T-cell (primary cell): Measurements from ENCODE around the gene NRXN2. TPM values are rescaled to one million over a fixed set of nuclear protein-coding genes. Genes with fewer than 3 reads are reported as not detected.

ENCODE experiments used
- ATAC-seq, 4 experiments: fragments of 200-7000 bp in 3 of 4; fragments of 150-1000 bp in 1 of 4; cut with Tn5 transposase; replicated peaks in 1 of 4; 1 replicate in 3 of 4; 2 replicates in 1 of 4; pipeline ENCODE4 v1.10.0; 2021; ENCODE audit warnings: moderate library complexity in 3 of 4, mild to moderate bottlenecking in 2 of 4, moderate number of reproducible peaks in 1 of 4
- CTCF ChIA-PET, 2 donors: fragments of 300-600 bp; sonication (Branson Sonifier 250); formaldehyde crosslinking; loops; one replicate each; lab custom pipeline; 2022; ENCODE audit warnings: antibody characterized with exemption in 2 of 2; lab: Charles Lee
- POLR2A ChIA-PET, 2 donors: fragments of 300-600 bp; sonication (Branson Sonifier 250); formaldehyde crosslinking; loops; one replicate each; lab custom pipeline; 2022; ENCODE audit warnings: antibody characterized with exemption in 2 of 2; lab: Charles Lee
- DNase-seq, 35 experiments: peaks; one replicate each; pipeline versions ENCODE4 v3.0.0 to v3.0.0-alpha.2; 2013 to 2023
- H3K27ac ChIP-seq: one replicate; pipeline ENCODE4 v1.5.1; 2013; ENCODE audit warnings: low read length
- H3K27me3 ChIP-seq, 2 experiments: replicated peaks in 1 of 2; 1 replicate in 1 of 2; 2 replicates in 1 of 2; pipeline versions ENCODE4 v1.6.1 to v1.7.0; 2013; ENCODE audit warnings: low read length in 1 of 2, mixed read lengths in 1 of 2; ENCODE audit not compliant: control insufficient read depth in 2 of 2, insufficient read depth in 2 of 2; ENCODE audit errors: extremely low read depth in 1 of 2
- H3K36me3 ChIP-seq, 2 donors: 1 replicate in 1 of 2; 2 replicates in 1 of 2; pipeline versions ENCODE4 v1.6.1 to v1.7.0; 2013; ENCODE audit warnings: low read length in 1 of 2; ENCODE audit not compliant: control insufficient read depth in 2 of 2, insufficient read depth in 1 of 2; ENCODE audit errors: extremely low read depth in 1 of 2
- H3K4me1 ChIP-seq, 2 experiments: 1 replicate in 1 of 2; 2 replicates in 1 of 2; pipeline versions ENCODE4 v1.6.1 to v1.7.0; 2013; ENCODE audit warnings: low read length in 2 of 2, mixed read lengths in 1 of 2; ENCODE audit not compliant: insufficient read depth in 2 of 2, control insufficient read depth in 1 of 2; ENCODE audit errors: extremely low read depth in 1 of 2
- H3K4me3 ChIP-seq, 2 donors: 1 replicate in 1 of 2; 2 replicates in 1 of 2; pipeline versions ENCODE4 v1.5.1 to v1.7.0; 2013; ENCODE audit warnings: mild to moderate bottlenecking in 2 of 2, low read length in 1 of 2, moderate library complexity in 1 of 2; ENCODE audit not compliant: control insufficient read depth in 1 of 2; ENCODE audit errors: extremely low read depth in 1 of 2
- H3K9me3 ChIP-seq: 2 replicates; pipeline ENCODE4 v1.7.0; 2013
- H3K27ac Mint-ChIP-seq, 2 donors: one replicate each; pipeline ENCODE4 v1.8.0; 2020 to 2021; ENCODE audit warnings: mild to moderate bottlenecking in 2 of 2, mixed read lengths in 2 of 2
- H3K27me3 Mint-ChIP-seq, 2 donors: one replicate each; pipeline ENCODE4 v1.8.0; 2021 to 2022; ENCODE audit warnings: mixed read lengths in 2 of 2
- H3K36me3 Mint-ChIP-seq: one replicate; pipeline ENCODE4 v1.8.0; 2021; ENCODE audit warnings: mixed read lengths
- H3K4me1 Mint-ChIP-seq, 3 donors: one replicate each; pipeline ENCODE4 v1.8.0; 2020 to 2022; ENCODE audit warnings: mixed read lengths in 3 of 3, mild to moderate bottlenecking in 1 of 3
- H3K4me3 Mint-ChIP-seq, 3 donors: one replicate each; pipeline ENCODE4 v1.8.0; 2020 to 2022; ENCODE audit warnings: mild to moderate bottlenecking in 3 of 3, mixed read lengths in 3 of 3, moderate library complexity in 3 of 3
- H3K9me3 Mint-ChIP-seq, 3 donors: one replicate each; pipeline ENCODE4 v1.8.0; 2020 to 2022; ENCODE audit warnings: mixed read lengths in 3 of 3
- WGBS: methylation state at CpG from one replicate; pipeline ENCODE4 v1.1.5; 2013; ENCODE audit warnings: missing lambda C conversion rate; ENCODE audit not compliant: insufficient coverage; 5-methylcytosine and 5-hydroxymethylcytosine counted together
- total RNA-seq, 35 experiments: library from RNA in 6 of 35; stranded (reverse) in 6 of 35; fragments of 120-200 nt in 1 of 35; gene quantifications; one replicate each; pipeline versions ENCODE4 v1.2.1 to v1.2.4 and lab custom pipeline; 2013 to 2026

Gene NRXN2
- total RNA-seq, 5 donors from 2014 or later (not counting 1 experiment from before 2014, with no cell fraction given): 0.43 to 0.70 (median 0.47) TPM; not detected in 2

DNA sequence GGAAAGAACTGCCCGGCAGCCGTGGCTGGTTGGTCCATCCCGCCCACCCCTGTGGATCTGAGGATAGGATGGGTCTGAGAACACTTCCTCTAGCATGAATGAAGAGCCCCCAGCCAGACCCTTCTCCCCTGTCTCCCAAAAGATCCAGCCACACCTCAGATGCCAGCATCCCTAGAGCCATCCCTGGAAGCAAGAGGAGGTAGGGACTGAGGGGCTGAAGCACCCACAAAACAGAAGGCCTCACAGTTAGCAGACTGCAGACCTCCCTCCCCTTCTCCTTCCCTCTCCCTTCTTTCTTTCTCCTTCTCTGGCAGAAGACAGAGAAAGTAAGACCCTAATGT is 1.7 kb downstream of the NRXN2 start:
- CTCF ChIA-PET: no interaction called here
- Mint-ChIP-seq H3K4me3 (no peak overlapping the region), H3K36me3 (no peaks in the 10 kb centered on the region), H3K9me3 (no peaks in the 10 kb centered on the region), H3K4me1 (peaks cover 14 to 22% (median 16%) of the 10 kb centered on the region in 3 donors), H3K27me3 (peaks cover 30 to 57% of the 10 kb centered on the region in 2 donors), H3K27ac (no peak overlapping the region)
- POLR2A ChIA-PET: no interaction called here
- Histone ChIP-seq H3K27me3 (peaks cover 0 to 54% of the 10 kb centered on the region in 2 experiments), H3K9me3 (no peaks in the 10 kb centered on the region), H3K4me3 (no peak overlapping the region), H3K4me1 (peaks cover 2 to 24% of the 10 kb centered on the region in 2 experiments), H3K27ac (no peak overlapping the region), H3K36me3 (peaks cover 0 to under 1% of the 10 kb centered on the region in 2 donors)
- ATAC-seq (no peak), DNase-seq (no peak)
- no CpG with 5 or more reads among the region's 3 CpGs for WGBS

GRCh38 chr11:64720640-64721358 is 2.2 kb downstream of the NRXN2 start:
- peak overlapping the region in 1 of 2 donors; percentile 2 for H3K27ac Mint-ChIP-seq
- H3K36me3 Mint-ChIP-seq: no peaks in the 10 kb centered on the region
- Histone ChIP-seq H3K27me3 (peaks cover 0 to 59% of the 10 kb centered on the region in 2 experiments), H3K9me3 (no peaks in the 10 kb centered on the region), H3K36me3 (no peaks in the 10 kb centered on the region), H3K4me1 (peaks cover 2 to 24% of the 10 kb centered on the region in 2 experiments), H3K27ac (no peak overlapping the region), H3K4me3 (no peak overlapping the region)
- peaks cover 14 to 22% (median 16%) of the 10 kb centered on the region in 3 donors for H3K4me1 Mint-ChIP-seq
- POLR2A ChIA-PET: no interaction called here
- CTCF ChIA-PET: no interaction called here
- ATAC-seq: no peak
- no peak for DNase-seq
- H3K27me3 Mint-ChIP-seq: peaks cover 36 to 61% of the 10 kb centered on the region in 2 donors
- no peak overlapping the region for H3K4me3 Mint-ChIP-seq
- H3K9me3 Mint-ChIP-seq: no peaks in the 10 kb centered on the region
- WGBS: 76% methylated on average over 9 of the region's 12 CpGs

- H3K9me3 ChIP-seq: no peaks in the 10 kb centered on the region
- Mint-ChIP-seq H3K9me3 (no peaks in the 10 kb centered on the region), H3K4me3 (no peak overlapping the region), H3K27me3 (peaks cover 41 to 66% of the 10 kb centered on the region in 2 donors), H3K27ac (no peak overlapping the region), H3K36me3 (no peaks in the 10 kb centered on the region), H3K4me1 (peaks cover 12 to 16% (median 12%) of the 10 kb centered on the region in 3 donors)
- CTCF ChIA-PET: interaction anchor here in 1 of 2 donors (0.5 kb wide), 1 partner anchor 417 kb away, joined by 4 read pairs; no protein-coding TSS in a partner anchor
- no peak overlapping the region for H3K27ac ChIP-seq
- peaks cover 3 to 65% of the 10 kb centered on the region in 2 experiments for H3K27me3 ChIP-seq
- 80% methylated on average over 7 of the region's 9 CpGs for WGBS
- H3K4me1 ChIP-seq: peaks cover 2 to 19% of the 10 kb centered on the region in 2 experiments
- ATAC-seq (no peak), DNase-seq (no peak)
- H3K4me3 ChIP-seq: no peak overlapping the region
- no peaks in the 10 kb centered on the region for H3K36me3 ChIP-seq
- POLR2A ChIA-PET: no interaction called here
These were observed 2.8 kb downstream of the NRXN2 start for GRCh38 chr11:64720167-64720566.

GRCh38 chr11:64719406-64719805 is 3.6 kb downstream of the NRXN2 start:
- Histone ChIP-seq H3K4me3 (no peak overlapping the region), H3K27me3 (peaks cover 3 to 70% of the 10 kb centered on the region in 2 experiments), H3K36me3 (no peaks in the 10 kb centered on the region), H3K27ac (no peak overlapping the region), H3K9me3 (no peaks in the 10 kb centered on the region), H3K4me1 (peaks cover 2 to 13% of the 10 kb centered on the region in 2 experiments)
- Mint-ChIP-seq H3K27me3 (peaks cover 48 to 74% of the 10 kb centered on the region in 2 donors), H3K4me1 (peaks cover 9 to 12% (median 12%) of the 10 kb centered on the region in 3 donors), H3K27ac (no peak overlapping the region), H3K36me3 (no peaks in the 10 kb centered on the region), H3K4me3 (no peak overlapping the region), H3K9me3 (no peaks in the 10 kb centered on the region)
- ATAC-seq (no peak), DNase-seq (no peak)
- POLR2A ChIA-PET: no interaction called here
- 82% methylated on average over 9 of the region's 10 CpGs for WGBS
- CTCF ChIA-PET: no interaction called here

- DNase-seq: no peak
- Mint-ChIP-seq H3K36me3 (no peaks in the 10 kb centered on the region), H3K27ac (no peak overlapping the region), H3K9me3 (no peaks in the 10 kb centered on the region), H3K27me3 (peaks cover 53 to 80% of the 10 kb centered on the region in 2 donors), H3K4me1 (peaks cover 4 to 12% (median 12%) of the 10 kb centered on the region in 3 donors), H3K4me3 (no peak overlapping the region)
- Histone ChIP-seq H3K4me1 (peaks cover 0 to 10% of the 10 kb centered on the region in 2 experiments), H3K27ac (no peak overlapping the region), H3K36me3 (no peaks in the 10 kb centered on the region), H3K9me3 (no peaks in the 10 kb centered on the region), H3K4me3 (no peak overlapping the region), H3K27me3 (peaks cover 3 to 76% of the 10 kb centered on the region in 2 experiments)
- WGBS: 54% methylated on average over 2 of the region's 4 CpGs
- ChIA-PET CTCF (no interaction called here), POLR2A (no interaction called here)
- ATAC-seq: no peak
These were observed 4.2 kb downstream of the NRXN2 start for GRCh38 chr11:64718780-64719124.

GRCh38 chr11:64718084-64718779 is 4.8 kb downstream of the NRXN2 start:
- peaks cover 0 to 5% of the 10 kb centered on the region in 2 experiments for H3K4me1 ChIP-seq
- Mint-ChIP-seq H3K4me1 (peaks cover 2 to 10% (median 8%) of the 10 kb centered on the region in 3 donors), H3K9me3 (no peaks in the 10 kb centered on the region), H3K27ac (no peak overlapping the region), H3K4me3 (no peak overlapping the region), H3K36me3 (no peaks in the 10 kb centered on the region), H3K27me3 (peaks cover 53 to 81% of the 10 kb centered on the region in 2 donors)
- H3K36me3 ChIP-seq: no peaks in the 10 kb centered on the region
- WGBS: 60% methylated on average over 10 of the region's 15 CpGs
- CTCF ChIA-PET: no interaction called here
- no peak overlapping the region for H3K27ac ChIP-seq
- DNase-seq: no peak
- no peak overlapping the region for H3K4me3 ChIP-seq
- POLR2A ChIA-PET: no interaction called here
- ATAC-seq: no peak
- H3K9me3 ChIP-seq: no peaks in the 10 kb centered on the region
- peaks cover 3 to 77% of the 10 kb centered on the region in 2 experiments for H3K27me3 ChIP-seq
